ENCODE results near the gene MXD4. TPM values are rescaled to one million over a fixed set of nuclear protein-coding genes. Genes with fewer than 3 reads are reported as not detected.

The MXD4 gene
- total and polyA plus RNA-seq, 2 donors from 2014 or later, result 49.8 to 84.8 TPM

DNA sequence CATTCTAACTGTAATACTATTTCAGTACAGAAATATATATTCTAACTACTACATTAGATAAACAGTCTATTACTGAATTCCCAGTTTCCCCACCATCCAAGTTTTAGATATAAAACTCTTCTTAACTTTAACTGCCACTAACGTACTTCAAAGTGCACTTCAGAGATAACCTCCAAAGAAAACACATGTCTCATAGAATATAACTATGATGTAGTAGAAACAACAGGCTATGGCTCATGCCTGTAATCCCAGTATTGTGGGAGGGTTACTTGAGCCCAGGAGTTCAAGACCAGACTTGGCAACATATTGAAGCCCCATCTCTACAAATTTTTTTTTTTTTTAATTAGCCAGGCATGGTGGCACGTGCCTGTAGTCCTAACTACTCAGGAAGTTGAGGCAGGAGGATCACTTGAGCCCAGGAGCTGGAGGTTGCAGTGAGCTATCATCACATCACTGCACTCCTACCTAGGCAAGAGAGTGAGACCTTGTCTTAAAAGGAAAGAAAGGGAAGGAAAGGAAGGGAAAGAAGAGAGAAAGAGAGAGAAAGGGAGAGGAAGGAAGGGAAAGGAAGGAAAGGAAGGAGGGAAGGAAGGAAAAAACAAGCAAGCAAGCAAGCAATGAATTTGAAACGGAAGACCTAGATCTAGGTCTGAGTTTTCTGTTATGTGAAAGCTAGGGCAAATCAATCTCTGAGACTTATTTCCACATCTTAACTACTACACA lies 24.8 kb downstream of the MXD4 start:
- TF ChIP-seq, protein P1, sequence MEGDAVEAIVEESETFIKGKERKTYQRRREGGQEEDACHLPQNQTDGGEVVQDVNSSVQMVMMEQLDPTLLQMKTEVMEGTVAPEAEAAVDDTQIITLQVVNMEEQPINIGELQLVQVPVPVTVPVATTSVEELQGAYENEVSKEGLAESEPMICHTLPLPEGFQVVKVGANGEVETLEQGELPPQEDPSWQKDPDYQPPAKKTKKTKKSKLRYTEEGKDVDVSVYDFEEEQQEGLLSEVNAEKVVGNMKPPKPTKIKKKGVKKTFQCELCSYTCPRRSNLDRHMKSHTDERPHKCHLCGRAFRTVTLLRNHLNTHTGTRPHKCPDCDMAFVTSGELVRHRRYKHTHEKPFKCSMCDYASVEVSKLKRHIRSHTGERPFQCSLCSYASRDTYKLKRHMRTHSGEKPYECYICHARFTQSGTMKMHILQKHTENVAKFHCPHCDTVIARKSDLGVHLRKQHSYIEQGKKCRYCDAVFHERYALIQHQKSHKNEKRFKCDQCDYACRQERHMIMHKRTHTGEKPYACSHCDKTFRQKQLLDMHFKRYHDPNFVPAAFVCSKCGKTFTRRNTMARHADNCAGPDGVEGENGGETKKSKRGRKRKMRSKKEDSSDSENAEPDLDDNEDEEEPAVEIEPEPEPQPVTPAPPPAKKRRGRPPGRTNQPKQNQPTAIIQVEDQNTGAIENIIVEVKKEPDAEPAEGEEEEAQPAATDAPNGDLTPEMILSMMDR (IDR thresholded peaks at IDR 0.05; ENCODE audit: borderline replicate concordance, extremely low read depth, insufficient read depth), result no peak
- intact Hi-C loops (cut with DNase I), result no loop called here
- Histone ChIP-seq H3K27ac (ENCODE audit: low read depth in 2 of 2, low read length in 2 of 2) (no peak overlapping the region), H3K9me3 (ENCODE audit: control insufficient read depth in 2 of 3, insufficient read depth in 1 of 3, low read length in 3 of 3) (no peaks in the 10 kb centered on the region), H3K4me1 (ENCODE audit: control insufficient read depth in 2 of 3, insufficient read depth in 2 of 3, low read depth in 1 of 3, low read length in 3 of 3) (peaks cover 0 to 14% (median 6%) of the 10 kb centered on the region in 3 donors), H3K27me3 (ENCODE audit: control insufficient read depth, insufficient read depth, low read length) (no peaks in the 10 kb centered on the region), H3K36me3 (ENCODE audit: control insufficient read depth in 2 of 3, insufficient read depth in 3 of 3, low read length in 3 of 3) (peaks cover 2 to 11% (median 2%) of the 10 kb centered on the region in 3 donors), H3K9ac (ENCODE audit: low read length in 3 of 3) (no peak overlapping the region), H3K4me3 (ENCODE audit: low read length in 3 of 3) (no peak overlapping the region)
- FAIRE-seq (no peak), DNase-seq (no peak)

DNA sequence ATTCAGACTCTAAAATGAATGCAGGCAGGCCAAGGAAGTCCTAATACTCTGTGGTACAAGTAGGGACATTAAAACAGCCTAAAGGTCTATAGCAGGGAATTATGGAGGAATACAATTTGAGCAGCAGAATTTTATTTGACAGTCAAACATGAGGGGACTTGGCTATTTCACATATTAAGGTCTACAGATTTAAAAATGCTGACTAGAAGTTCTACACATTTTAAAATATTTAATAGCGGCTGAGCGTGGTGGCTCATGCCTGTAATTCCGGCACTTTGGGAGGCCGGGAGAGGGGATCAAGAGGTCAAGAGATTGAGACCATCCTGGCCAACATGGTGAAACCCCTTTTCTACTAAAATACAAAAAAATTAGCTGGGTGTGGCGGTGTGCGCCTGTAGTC lies 30.8 kb downstream of the MXD4 start:
- intact Hi-C loops (cut with DNase I), result no loop called here

DNA sequence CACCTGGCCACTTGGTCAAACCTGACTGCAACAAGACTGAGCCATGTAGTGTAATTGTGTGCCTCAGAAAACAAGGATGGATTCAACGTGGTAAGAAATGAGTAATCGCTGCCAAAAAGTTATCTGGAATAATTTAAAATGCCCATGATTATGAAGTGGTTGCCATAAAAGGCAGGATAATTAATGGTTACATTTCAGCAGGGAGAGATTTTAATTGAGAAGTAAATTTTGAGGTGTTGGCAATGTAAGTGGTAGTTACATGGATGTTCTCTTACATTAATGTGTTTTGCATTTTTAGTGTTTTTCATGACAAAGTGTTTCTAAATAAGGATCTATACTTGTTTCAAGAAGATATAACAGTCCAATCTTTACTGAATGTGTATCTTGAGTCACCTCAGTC lies 35.6 kb downstream of the MXD4 start:
- no peak for DNase-seq
- Histone ChIP-seq H3K27ac (ENCODE audit: low read depth in 2 of 2, low read length in 2 of 2) (no peak overlapping the region), H3K36me3 (ENCODE audit: control insufficient read depth in 2 of 3, insufficient read depth in 3 of 3, low read length in 3 of 3) (peaks cover 0 to 2% (median 0%) of the 10 kb centered on the region in 3 donors), H3K4me3 (ENCODE audit: low read length in 3 of 3) (no peak overlapping the region), H3K9me3 (ENCODE audit: control insufficient read depth in 2 of 3, insufficient read depth in 1 of 3, low read length in 3 of 3) (no peaks in the 10 kb centered on the region), H3K4me1 (ENCODE audit: control insufficient read depth in 2 of 3, insufficient read depth in 2 of 3, low read depth in 1 of 3, low read length in 3 of 3) (no peaks in the 10 kb centered on the region), H3K27me3 (ENCODE audit: control insufficient read depth, insufficient read depth, low read length) (no peaks in the 10 kb centered on the region), H3K9ac (ENCODE audit: low read length in 3 of 3) (no peak overlapping the region)
- TF ChIP-seq, protein P1 (IDR thresholded peaks at IDR 0.05; ENCODE audit: borderline replicate concordance, extremely low read depth, insufficient read depth), result no peak
- FAIRE-seq, result no peak
- intact Hi-C loops (cut with DNase I), result no loop called here

More for the DNA sequence above, 30.8 kb downstream of the MXD4 start:
- no peak overlapping the region for H3K27ac ChIP-seq (ENCODE audit: low read depth in 2 of 2, low read length in 2 of 2)
- H3K4me1 ChIP-seq (ENCODE audit: control insufficient read depth in 2 of 3, insufficient read depth in 2 of 3, low read depth in 1 of 3, low read length in 3 of 3), result no peaks in the 10 kb centered on the region
- FAIRE-seq, result no peak
- DNase-seq, result no peak
- TF ChIP-seq, protein P1 (IDR thresholded peaks at IDR 0.05; ENCODE audit: borderline replicate concordance, extremely low read depth, insufficient read depth), result no peak
- H3K27me3 ChIP-seq (ENCODE audit: control insufficient read depth, insufficient read depth, low read length), result no peaks in the 10 kb centered on the region
- H3K36me3 ChIP-seq (ENCODE audit: control insufficient read depth in 2 of 3, insufficient read depth in 3 of 3, low read length in 3 of 3), result peaks cover under 1 to 11% (median 2%) of the 10 kb centered on the region in 3 donors
- H3K9me3 ChIP-seq (ENCODE audit: control insufficient read depth in 2 of 3, insufficient read depth in 1 of 3, low read length in 3 of 3), result no peaks in the 10 kb centered on the region
- no peak overlapping the region for H3K9ac ChIP-seq (ENCODE audit: low read length in 3 of 3)
- H3K4me3 ChIP-seq (ENCODE audit: low read length in 3 of 3), result no peak overlapping the region
